HG03064 (cell line): Measurements from ENCODE around the gene ANGEL1.

Experiments used
- ATAC-seq: cut with Tn5 transposase; IDR thresholded peaks from one replicate; pipeline ENCODE4 v1.9.1; 2021; ENCODE audit warnings: low read depth; ENCODE audit not compliant: unreplicated experiment

Gene ANGEL1

GRCh38 chr14:76812422-76813383 is at the start of gene ANGEL1:
ANGEL1 (minus strand) TSS chr14:76812882; CDS start chr14:76812827, 55 bp downstream.
- peak; percentile 63 for ATAC-seq

- ATAC-seq, result no peak
Measured at GRCh38 chr14:76861574-76862255, 49.0 kb upstream of the ANGEL1 start.

DNA sequence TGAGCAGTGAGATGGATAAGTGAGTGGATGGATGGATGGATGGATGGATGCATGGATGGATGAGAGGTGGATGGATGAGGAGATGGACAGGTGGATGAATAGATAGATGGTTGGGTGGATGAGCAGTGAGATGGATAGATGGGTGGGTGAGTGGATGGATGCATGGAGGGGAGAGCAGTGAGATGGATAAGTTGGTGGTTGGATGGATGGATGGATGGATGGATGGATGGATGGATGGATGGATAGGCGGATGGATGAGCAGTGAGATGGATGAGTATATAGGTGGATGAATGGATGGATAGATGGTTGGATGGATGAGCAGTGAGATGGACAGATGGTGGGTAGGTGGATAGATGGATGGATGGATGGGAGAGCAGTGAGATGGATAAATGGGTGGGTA is 44.1 kb upstream of the ANGEL1 start:
- ATAC-seq, result no peak

GRCh38 chr14:76855066-76855465 is 42.4 kb upstream of the ANGEL1 start:
- no peak for ATAC-seq

- ATAC-seq, result no peak
Measured at GRCh38 chr14:76848879-76849278, 36.2 kb upstream of the ANGEL1 start.

- no peak for ATAC-seq
Measured at GRCh38 chr14:76846331-76847047, 33.8 kb upstream of the ANGEL1 start.

- ATAC-seq, result no peak
Measured at GRCh38 chr14:76844223-76844622, 31.5 kb upstream of the ANGEL1 start.

GRCh38 chr14:76842414-76842813 is 29.7 kb upstream of the ANGEL1 start:
- ATAC-seq, result no peak

GRCh38 chr14:76837524-76837923 is 24.8 kb upstream of the ANGEL1 start:
- ATAC-seq, result no peak

DNA sequence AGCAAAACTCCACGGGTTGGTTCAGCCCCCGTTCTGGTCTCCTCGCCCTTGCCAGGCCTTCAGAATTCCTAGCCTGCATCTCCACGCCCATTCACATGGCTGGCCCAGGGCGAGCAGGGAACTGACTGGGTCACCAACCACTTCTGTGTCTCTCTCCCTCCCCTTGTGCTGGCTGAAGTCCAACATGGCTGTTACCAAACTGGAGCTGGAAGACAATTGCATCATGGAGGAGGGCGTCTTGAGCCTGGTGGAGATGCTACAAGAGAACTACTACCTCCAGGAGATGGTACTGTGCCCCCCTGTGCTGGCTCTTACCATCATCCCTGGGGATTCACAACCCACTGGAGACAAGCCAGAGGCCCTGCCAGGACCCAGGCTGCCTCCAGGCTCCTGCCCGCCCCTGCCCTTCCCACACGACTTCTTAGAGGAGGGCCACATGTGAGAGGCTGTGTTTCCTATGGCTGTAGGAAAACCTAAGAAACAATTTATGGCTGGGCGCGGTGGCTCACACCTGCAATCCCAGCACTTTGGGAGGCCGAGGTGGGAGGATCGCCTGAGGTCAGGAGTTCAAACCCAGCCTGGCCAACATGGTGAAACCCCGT is 23.4 kb upstream of the ANGEL1 start:
- no peak for ATAC-seq

DNA sequence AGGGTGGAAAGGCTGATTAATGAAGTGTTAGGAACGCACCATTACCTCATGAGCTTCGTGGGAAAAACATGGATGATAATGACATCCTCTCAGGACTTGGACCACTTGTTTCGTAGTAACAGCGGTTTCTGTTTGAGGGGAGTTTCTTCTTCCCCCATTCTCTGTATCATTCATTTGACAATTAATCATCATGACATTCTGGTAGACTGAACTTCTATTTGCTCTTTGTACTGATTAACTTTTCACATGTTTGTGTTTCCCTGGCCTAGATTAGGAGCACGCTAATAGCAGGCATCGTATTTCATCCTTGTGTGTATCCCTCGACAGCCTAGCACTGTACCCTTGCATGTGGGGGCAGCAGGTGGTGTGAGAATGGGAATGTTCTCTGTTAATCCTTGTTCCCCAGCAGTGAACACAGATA is 21.6 kb upstream of the ANGEL1 start:
- ATAC-seq, result no peak

- ATAC-seq, result no peak
Measured at GRCh38 chr14:76833011-76833410, 20.3 kb upstream of the ANGEL1 start.

GRCh38 chr14:76832503-76832988 is 19.9 kb upstream of the ANGEL1 start:
- ATAC-seq, result no peak

DNA sequence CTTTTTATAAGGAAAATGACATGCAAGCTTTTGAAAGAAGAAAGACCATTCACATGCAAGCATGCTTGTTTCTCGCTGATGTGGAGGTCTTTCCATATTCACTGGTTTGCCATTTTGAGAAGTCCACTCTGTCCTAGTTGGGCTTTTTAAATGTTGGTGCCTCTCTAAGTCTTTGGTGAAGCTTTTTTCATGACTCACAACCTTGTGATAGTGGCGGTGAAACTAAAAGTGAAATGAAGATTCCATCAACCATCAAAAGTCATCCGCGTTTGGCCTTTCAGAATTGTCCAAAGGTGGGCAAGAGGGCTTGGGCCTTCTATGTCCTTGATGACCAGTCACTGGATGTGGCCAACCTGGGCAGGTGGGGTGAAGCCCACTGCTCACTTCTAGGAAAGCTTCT is 17.9 kb upstream of the ANGEL1 start:
- no peak for ATAC-seq

DNA sequence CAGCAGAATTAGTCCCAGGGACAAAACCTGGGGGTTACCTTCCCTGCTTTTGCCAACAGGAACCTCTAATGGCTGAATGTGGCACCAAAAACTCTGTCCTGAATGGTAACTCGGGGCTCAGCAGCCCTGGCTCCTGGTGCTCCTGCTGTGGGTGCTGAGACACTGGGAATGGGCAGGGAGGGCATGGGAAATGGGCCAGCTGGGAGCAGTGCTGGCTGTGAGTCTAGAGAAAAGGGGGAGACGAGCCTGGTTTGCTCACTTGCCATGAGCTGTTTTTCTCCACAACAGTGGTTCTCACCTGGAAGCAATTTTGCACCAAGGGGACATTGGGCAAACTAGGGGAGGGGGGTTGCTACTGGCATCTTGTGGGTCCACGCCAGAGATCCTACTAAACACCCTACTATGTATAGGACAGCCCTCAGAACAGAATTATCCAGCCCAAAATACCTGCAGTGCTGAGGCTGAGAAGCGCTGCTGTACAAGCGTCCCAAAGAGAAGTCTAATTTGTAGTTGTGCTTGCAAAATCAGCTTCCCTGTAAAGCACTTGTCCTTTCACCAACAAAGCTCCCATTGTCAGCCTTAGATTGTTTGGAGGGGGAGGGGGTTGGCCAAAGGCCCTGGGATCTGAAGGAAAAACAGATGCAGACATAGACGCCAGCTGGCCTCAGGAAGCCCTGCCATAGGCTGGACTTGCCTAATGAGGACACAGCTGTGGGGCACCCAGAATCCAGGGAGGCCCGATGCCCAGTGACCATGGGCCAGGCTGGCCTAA is 17.2 kb upstream of the ANGEL1 start:
- no peak for ATAC-seq

GRCh38 chr14:76829013-76829365 is 16.3 kb upstream of the ANGEL1 start:
- ATAC-seq, result no peak

DNA sequence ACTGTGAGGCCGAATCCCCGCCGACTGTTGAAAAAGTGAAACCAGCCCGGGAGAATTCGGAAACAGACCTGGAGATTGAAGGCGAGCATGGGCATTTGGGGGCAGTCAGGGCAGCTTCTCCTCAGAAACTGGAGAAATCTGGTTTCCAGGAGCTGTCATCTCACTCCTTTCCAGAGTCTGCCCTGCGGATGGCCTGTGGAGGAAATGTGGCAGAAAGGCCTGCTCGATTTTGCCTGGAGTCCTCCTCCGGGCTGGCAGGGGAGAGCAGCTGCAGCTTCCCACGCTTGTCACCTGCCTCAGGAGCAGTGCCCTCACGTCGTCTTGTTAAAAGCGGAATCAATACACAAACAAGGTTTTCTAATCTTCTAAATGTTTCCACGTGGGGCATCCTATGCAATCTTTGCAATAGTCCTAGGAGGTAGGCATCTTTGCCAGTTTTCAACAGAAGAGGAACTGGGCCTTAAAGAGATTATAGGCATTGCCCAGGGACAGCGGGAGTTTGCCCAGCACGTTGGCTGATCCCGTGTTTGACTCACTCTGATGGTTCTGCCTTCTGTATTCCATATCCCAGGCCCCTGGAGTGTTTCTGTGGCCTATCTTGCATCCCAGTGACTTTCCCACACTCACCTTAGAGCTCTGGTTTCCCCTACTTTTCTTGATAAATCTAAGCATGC is 15.8 kb upstream of the ANGEL1 start:
- ATAC-seq, result no peak

DNA sequence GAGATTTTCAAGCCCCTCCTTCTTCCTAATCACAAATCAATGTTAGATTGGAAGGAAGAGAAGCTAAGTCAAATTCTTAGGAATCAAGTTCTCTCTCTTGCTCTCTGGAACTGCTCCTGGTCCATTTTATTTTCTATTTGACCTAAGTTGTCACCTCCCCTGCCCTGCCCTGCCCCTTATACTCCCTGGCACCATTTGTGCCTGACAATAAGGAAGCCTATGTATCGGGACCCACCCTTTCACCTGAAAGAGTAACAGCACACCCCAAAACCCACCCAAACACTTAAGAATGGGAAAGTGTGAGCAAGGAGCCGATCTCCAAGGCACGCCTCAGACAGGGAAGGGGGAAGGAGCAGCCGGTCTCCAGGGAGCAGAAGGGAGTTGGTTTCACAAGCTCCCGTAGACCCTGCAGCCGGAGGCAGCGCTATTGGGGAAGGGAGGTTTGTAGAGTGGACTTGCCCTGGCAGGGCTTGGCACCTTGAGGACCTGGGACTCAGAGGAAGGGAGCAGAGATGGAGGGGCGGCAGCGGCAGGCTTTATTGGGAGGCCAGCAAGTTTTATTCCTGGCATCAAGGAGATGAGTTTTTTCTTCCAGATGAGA is 15.1 kb upstream of the ANGEL1 start:
- ATAC-seq, result no peak

DNA sequence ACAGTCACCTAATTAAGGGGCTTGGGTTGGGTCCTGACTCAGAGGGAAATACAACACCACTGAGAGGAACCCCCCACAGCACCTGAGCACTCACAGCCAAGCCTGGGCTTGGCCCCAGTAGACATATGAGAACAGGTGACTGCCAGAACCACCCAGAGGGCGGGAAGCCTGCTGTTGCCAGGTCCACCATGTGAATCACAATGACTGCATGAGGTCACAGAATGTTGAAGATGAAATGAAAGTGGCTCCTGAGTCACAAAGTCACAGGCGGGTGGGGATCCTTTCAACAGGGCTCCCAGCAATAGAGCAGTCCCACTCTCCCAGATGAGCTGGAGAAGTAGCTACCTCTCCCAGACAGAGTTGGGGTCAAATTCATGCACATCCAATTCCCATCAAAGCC is 13.4 kb upstream of the ANGEL1 start, which contains the start of gene LRRC74A:
Gene LRRC74A, plus strand, starts transcription at position 287 of the 400 bp plus-strand sequence. CDS start 290 bp downstream, outside the sequence.
- no peak for ATAC-seq
